HG03575 (cell line): ENCODE results near the gene UGP2.
"Not testable (repeated sequence)": the region's sequence is repeated elsewhere in the genome, so short reads cannot be mapped to it uniquely, and the experiment has no call there.

ENCODE experiments used
- ATAC-seq: cut with Tn5 transposase; IDR thresholded peaks from one replicate; pipeline ENCODE4 v1.9.1; 2021; ENCODE audit not compliant: unreplicated experiment, insufficient number of reproducible peaks, low FRiP score; ENCODE audit errors: extremely low read depth

UGP2 gene

GRCh38 chr2:63834401-63834800 is 7.3 kb upstream of the UGP2 start:
- no peak for ATAC-seq

- ATAC-seq, result no peak
Observed at GRCh38 chr2:63837036-63837594, 4.6 kb upstream of the UGP2 start.

DNA sequence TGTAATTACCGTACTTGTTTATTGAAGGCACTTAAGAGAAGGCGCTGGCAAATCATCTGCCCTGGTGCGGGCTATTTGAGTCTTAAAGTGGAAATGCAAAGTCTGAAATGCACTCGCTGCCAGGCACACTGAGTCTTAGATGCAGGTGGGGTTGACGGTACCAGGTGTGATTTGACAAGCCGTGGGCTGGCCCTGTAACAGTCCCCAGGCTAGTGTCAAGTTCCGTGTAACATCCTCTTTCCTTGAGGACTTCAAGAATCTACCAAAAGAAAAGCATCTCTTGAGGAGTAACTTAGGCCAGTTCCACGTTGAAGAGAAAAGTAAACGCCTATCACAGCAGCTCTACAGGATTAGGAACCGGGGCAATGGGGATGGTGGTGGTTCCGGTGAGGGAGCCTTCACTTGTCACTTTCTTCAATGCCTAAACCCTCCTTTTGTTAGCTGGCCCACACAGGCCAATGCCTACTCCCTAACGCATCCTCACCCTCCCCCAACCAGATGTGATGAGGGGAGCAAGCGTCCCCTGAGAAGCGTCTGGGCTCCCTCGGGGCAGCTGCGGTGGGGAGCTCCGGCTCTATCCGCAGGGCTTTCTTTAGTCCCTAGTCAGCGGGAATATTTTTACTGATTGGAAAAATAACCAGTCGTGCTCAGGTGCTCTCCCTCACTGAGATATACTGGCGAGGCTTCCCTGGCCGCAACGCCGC is 1.5 kb upstream of the UGP2 start:
- ATAC-seq, result peak; percentile 8

- ATAC-seq, result peak; percentile 69
Observed at GRCh38 chr2:63840785-63841253, 877 bp upstream of the UGP2 start.

DNA sequence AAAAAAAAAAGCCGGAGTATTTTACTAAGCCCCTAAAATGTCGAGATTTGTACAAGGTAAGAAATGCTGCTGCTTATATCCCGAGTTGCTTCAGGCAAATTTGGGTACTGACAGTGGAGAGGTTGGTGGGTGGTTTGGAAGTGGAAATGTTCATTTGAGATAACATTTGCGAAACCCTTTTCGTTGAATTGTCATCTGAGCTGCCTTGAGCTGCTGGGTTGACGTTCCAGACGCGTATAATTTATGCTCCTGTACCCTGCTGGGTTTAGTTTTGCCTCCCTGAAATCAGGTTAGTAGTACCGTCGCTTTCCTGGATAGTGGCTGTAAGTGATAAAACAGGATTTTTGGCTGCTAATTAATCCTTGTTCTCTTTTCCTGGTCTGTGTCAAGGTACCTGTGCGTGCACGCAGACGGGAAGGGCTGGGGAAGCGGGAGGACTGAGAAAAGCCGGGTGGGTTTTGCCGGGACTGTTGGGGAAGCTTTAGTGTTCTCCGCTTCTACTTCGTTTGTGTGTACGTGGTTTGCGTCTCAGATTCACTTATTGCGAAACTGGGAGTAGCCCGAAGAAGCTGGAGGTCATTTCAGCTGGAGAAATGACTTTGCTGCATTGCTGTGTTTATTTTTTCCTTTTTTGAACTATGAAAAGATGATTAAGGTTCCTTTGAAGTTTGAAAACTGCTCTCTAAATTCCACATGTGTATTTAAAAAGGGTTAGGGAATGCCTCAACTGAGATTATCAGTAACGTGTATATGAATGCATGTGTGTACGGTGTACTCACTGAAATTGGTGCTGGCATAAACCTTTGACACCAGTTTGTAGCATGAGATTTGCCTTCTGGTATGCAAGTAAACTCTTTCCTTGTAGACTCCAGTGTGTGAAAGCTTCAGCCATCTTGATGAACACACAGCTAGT is 709 bp downstream of the UGP2 start:
- ATAC-seq, result no peak

DNA sequence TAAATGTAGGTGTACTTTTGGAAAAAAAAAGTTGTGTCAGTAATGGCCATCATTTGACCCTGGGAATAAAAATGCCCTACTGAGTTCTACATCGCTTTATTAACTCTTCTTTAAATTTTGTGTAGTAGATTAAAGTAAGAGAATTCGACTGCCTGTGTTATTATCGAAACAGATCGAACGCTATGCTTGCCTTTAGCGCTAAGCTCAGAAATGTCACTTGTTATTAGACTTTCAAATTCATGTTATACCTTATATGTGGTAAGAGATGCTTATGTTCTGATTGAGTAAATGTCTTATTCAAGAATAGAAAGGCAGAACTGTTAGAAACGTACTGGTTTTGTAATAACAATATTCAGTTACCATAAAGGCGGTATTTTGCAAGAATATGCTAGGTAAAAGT is 1.4 kb downstream of the UGP2 start:
- ATAC-seq, result no peak

GRCh38 chr2:63843791-63844190 is 2.1 kb downstream of the UGP2 start:
- no peak for ATAC-seq

- no peak for ATAC-seq
Observed at GRCh38 chr2:63844616-63845015, 2.9 kb downstream of the UGP2 start.

- no peak for ATAC-seq
Observed at GRCh38 chr2:63845866-63846265, 4.2 kb downstream of the UGP2 start.

DNA sequence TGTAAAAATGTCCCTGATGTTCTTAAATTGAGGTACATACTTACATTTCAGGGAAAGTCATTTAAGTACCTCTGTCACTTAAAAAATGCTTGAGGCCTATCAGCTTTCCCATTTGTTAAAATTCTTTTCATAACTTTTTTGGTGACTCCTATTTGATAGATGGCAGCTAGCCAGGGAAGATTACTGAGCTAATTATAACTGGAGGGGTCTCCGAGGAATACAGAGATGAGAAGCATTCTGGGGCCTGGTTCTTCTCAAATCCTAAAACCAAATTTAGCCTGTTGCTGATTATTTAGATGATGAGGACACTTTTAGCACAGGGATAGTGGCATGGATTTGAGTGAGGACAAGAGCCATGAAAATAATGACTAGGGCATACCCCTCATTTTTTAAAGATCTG is 4.8 kb downstream of the UGP2 start:
- ATAC-seq, result no peak

GRCh38 chr2:63847571-63847970 is 5.9 kb downstream of the UGP2 start:
- not testable (repeated sequence) for ATAC-seq

DNA sequence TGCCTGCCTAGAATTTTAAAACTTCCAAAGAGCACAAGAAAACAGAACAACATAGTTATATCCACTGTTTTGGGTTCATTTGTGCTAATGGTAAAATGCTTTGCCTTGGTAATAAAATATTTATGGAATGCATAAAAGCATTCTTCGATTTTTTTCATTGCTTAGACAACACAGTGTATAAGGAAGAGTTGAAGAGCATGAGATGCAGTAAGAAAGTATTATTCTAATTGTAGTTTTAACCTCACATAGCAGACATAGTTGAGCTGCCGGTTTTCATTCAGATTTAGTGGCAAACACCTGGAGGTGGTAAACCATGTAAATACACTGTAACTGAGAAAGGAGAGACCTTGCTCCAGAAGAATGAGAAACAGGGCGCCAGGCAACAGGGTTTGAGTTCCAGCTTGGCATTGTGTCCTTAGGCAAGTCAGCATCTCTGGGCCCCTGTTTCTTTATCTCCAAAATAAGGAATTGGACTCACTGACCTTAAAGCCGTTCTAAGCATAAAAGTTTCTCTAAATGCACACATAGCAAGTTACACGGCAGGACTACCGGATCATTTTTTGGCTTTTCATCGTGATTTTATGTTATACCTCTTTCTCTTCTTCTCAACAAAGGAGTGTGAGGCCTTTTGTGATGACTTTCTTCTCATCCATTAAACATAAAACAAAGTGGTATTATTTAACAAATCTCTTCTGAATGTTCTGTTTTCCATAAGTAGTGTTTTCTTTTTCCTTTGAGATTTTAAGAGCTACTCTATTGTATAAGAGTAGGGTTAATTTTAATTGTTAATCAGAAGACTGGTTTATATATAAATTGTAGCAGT is 7.9 kb downstream of the UGP2 start:
- ATAC-seq, result no peak

GRCh38 chr2:63850204-63850571 is 8.5 kb downstream of the UGP2 start:
- no peak for ATAC-seq

- ATAC-seq, result no peak
Observed at GRCh38 chr2:63850649-63851048, 9.0 kb downstream of the UGP2 start.

GRCh38 chr2:63851691-63852311 is 10.1 kb downstream of the UGP2 start:
- ATAC-seq, result no peak

GRCh38 chr2:63853527-63854310 is 12.0 kb downstream of the UGP2 start:
- no peak for ATAC-seq

DNA sequence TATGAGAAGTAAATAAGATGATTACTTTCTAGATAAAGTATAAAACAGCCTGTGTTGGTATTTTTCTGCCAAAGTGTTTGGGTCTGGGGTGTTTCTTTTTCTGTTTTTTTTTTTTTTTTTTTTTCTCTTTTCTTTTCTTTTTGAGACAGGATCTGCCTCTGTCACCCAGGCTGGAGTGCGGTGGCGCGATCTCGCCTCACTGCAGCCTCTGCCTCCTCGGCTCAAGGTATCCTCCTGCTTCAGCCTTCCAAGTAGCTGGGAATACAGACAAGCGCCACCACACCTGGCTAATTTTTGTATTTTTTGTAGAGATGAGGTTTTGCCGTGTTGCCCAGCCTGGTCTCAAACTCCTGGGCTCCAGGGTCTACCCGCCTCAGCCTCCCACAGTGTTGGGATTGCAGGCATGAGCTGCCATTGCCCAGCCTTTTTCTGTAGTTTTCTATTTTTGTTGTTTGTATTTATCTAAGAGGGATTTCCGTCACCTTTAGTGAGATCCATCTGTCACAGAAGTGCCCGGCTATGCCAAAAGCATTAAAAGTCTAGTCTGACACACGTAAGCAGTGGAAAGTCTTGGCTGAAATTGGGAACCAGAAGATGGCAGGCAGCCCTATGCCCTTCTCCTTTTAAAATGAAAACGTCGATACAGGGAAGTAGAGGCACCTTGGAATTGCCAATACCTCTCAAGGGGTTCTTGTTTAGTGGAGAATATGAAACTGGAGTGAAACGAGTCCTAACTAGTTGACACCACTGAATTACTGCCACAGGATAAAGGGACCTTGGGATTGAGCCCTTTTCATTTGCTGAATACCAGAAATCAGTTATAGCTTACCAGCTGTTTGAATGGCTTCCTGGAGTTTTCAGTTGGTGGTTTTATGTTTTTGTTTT is 14.0 kb downstream of the UGP2 start:
- no peak for ATAC-seq
